COLO829 (cell line): ENCODE results near the gene SERPINH1.

Experiments
- DNase-seq: peaks from one replicate; pipeline ENCODE4 v3.0.0; 2012; ENCODE audit warnings: low spot score

The SERPINH1 gene

DNA sequence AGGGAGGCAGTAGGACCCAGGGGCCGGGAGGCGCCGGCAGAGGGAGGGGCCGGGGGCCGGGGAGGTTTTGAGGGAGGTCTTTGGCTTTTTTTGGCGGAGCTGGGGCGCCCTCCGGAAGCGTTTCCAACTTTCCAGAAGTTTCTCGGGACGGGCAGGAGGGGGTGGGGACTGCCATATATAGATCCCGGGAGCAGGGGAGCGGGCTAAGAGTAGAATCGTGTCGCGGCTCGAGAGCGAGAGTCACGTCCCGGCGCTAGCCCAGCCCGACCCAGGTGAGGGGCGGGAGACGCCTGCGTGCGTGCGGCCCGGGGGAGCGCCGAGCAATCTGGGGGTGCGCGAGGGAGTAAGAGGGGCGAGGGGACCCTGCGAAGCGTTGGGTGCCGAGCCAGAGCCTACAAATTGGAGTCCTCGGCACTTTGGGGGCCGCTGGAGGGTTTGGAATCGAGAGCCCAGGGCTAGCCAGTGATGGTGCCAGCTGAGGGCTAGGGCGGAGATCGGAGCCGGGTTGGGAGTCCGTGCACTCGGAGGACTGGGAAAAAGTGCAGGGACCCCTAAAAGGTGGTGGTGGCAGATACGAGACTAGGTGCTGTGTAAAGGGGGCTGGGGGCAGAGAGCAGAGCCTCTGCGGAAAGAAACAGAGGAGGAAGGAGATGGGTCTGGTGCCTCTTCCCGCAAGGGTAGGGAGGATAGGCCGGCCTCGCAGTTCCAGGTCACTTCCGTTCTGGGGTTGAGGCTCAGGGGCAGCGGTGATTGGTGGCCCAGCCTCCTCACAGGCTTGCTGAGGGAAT, at the start of gene SERPINH1:
SERPINH1 (plus strand) TSS at position 206 of the 788 bp plus-strand sequence. CDS start 4,097 bp downstream, outside the sequence.
- DNase-seq = peak; percentile 82

DNA sequence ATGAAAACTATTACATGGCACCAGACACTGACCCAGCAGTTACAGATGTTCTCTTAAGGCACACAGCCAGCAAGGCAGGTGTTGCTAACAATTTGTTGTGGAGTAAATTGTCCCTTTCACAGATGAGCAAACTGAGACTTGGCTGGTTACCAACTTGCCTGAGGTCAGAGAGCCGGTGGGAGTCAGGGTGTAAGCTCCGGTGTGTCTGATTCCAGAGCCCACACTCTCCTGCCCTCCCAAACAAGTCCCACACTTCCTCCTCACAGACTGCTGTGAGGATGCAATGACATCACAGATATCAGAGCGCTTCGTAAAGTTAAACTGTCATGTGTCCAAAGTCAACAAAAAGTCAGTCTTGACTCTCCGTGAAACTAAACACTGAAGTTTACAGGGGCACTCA, 48.8 kb upstream of the SERPINH1 start:
- DNase-seq = no peak

DNA sequence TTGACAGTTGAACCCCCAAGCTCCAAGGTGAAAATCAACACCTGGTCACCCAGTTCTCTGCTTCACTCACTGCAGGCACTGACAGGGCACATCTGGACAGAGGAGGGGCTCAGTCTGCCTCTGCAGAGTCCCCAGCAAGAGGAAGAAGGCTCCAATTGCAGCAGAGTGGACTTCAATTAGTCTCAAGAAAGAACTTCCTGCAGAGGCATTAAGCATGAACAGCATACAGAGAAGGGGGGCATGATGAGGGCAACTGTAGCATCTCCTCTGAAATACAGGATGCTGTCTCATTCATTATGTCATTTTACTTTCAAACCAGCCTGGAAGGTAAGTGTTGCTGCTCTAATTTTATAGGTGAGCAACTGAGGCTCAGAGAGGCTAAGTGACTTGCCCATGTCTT, 47.5 kb upstream of the SERPINH1 start:
- no peak for DNase-seq

GRCh38 chr11:75516140-75516539, 45.9 kb upstream of the SERPINH1 start:
- DNase-seq = no peak

GRCh38 chr11:75516886-75517285, 45.2 kb upstream of the SERPINH1 start:
- no peak for DNase-seq

DNA sequence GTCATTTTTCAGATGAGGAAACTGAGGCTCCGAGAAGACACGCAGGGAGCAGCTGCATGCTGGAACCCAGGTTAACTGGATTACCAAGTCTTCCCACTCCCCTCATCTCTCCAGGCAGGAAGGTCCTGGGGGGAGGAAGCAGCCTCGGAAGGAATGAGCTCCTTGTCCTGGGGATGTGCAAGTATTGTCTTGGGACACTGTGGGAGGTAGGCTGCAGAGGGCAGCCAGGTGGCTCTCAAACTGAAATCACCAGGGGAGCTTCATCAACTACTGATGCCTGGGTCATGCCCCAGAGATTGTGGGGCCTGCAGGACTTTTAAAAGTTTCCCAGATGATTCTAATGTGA, 43.9 kb upstream of the SERPINH1 start:
- no peak for DNase-seq

GRCh38 chr11:75518771-75519653, 43.0 kb upstream of the SERPINH1 start:
- no peak for DNase-seq

DNA sequence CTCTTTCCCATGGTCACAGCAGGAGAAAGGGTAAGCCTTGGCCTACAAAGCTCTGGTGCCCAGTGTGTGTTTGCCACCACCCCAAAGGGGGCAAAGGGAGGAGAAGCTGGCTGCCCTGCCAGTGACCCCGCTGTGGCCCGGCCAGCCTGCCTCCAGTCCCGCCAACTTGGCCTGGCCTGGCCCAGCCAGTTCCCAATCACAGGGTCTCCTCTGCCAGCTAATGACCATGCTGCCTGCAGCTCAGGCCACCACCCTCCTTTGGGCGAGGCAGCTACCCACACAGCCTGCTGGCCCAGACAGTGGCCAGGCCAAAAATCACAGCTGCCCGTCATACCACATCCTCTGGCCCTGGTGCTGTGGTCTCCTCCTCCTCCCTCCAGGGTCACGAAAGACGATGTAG, 41.4 kb upstream of the SERPINH1 start:
- no peak for DNase-seq

GRCh38 chr11:75522286-75523044, 39.6 kb upstream of the SERPINH1 start:
- DNase-seq = no peak

DNA sequence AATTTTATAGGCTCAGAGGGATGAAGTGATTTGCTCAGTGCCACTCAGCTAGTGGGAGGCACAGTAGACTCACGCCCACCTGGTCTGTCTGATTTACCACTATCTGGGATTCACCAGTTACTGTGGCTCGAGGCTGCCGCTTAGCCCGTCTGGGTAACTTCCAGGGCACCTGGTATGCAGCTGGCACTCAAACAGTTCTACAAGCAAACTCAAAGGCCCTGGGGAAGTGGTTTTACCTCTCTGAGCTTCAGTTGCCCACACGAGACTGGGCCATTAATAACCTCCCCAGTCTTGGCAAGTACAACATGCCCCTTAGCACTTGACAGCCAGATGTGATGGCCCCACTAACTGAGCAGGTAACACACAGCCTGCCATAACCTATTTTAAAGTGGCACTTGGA, 38.9 kb upstream of the SERPINH1 start:
- DNase-seq = no peak

- no peak for DNase-seq
Measured at GRCh38 chr11:75523811-75524664, 38.0 kb upstream of the SERPINH1 start.

GRCh38 chr11:75524665-75525432, 37.2 kb upstream of the SERPINH1 start:
- DNase-seq = no peak

DNA sequence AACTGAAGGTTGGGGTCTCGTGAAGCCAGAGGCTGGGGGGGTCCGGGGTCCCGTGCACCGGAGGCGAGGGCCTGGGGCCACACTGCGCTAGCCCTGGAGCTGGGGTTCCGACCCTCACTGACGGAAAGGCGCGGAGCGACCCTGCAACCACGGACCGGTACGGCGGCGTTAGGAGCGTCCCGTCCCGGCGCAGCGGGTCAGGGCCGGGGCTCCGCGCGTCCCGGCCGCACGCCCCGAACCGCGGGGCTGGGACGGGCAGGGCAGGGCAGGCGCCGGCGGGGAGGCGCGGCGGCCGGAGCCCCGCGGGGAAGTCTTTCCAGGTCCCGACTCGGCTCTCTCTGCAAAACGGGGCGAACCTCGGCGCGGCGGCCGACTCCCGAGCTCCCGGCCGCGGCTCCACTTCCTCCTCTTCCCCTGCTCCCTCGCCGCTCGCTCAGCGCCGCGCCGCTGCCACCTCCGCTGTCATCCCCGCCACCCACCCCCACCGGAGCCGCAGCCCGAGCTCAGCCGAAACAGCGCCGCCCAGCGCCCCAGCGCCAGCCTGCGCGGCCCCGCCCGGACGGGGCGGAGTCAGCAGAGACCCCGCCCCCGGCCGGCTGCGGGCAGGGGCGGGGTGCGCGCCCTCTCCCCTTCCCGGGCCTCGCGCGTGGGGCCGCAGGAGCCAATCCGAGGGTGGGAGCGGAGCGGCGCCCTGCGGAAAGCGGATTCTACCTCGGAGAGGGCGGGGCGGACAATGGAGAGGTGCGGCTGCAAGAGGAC, 36.4 kb upstream of the SERPINH1 start, which contains the start of gene GDPD5:
GDPD5 (minus strand) TSS at position 509 of the 759 bp plus-strand sequence. CDS start 48,206 bp downstream, outside the sequence.
- DNase-seq = peak; percentile 90

DNA sequence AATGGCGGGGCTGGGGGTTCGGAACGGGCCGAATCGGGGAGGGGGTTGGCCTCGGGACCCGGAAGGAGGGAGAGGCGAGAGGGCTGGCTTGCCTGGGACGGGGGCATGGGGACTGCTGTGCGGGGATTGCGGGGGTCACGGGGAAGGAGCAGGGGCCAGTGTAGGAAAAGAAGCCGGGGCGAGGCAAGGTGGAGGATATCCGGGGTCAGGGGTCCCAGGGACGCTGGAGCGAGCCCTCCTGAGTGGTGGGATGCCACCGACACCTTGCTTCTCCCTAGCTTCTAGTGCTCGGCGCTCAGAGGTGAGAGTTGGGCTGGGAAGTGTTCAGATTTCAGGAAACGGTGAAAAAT, 35.9 kb upstream of the SERPINH1 start:
- no peak for DNase-seq

DNA sequence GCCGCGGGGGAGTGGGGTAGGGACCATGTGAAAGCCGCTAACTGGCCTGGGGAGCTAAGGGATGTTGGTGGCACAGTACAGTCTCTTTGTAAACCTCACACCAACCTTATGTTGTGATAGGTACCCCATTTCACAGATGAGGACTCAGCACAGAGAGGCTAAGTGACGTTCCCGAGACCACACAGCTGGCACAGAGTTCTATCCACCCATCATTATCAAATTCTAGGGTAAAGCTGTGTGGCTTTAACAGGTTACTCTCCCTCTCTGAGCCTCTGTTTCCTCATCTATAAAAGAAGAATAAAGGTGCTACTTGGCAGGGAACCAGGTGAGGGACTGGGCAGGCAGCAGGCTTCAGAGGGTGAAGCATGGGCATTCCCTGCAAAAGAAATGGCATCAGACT, 34.9 kb upstream of the SERPINH1 start:
- no peak for DNase-seq

- DNase-seq = peak; percentile 86
Measured at GRCh38 chr11:75527938-75528735, 33.9 kb upstream of the SERPINH1 start.

- no peak for DNase-seq
Measured at GRCh38 chr11:75530577-75530976, 31.5 kb upstream of the SERPINH1 start.

GRCh38 chr11:75531325-75531724, 30.7 kb upstream of the SERPINH1 start:
- DNase-seq = no peak
